ENCODE results near the gene STARD3.

STARD3 gene

DNA sequence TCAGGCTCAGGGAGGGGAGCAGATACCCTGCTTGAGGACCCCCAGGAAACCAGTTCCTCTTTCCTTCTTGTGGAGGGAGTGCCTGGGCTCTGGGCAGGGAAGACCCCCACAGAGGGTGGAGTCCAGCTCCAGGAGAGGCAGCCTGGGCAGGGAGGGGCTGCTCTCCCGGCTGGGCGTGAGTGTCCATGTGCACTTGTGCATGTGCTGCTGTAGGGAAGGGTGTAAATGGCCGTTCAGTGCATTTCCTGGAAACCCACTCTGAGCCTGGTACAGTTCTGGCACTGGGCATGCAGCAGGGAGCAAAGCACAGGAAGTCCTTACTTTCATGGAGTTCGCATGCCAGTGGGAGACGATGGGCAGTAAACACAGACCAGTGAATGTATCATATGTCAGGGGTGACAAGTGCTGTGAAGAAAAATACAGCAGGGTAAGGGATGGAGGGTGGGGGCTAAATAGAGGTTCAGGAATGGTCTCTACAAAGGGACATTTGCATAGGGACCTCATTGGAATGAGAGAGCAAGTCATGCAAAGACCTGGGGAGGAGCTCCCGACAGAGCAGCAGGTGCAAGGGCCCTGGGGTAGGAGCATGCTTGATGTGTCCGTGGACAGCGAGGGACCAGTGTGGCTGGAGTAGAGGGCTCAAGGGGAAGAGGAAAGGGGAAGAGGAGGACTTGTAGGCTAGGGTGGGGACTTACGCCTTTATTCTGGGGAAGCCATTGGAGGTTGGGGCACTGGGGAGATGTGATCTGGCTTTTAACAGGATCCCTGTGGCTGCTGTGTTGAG is 5.5 kb downstream of the STARD3 start:
- H3K4me3 ChIP-seq (ENCODE audit: low read depth, low read length, poor library complexity, severe bottlenecking): no peak overlapping the region
- no peaks in the 10 kb centered on the region for H3K9me3 ChIP-seq (ENCODE audit: low read length)
- H4K20me1 ChIP-seq (ENCODE audit: insufficient read depth, low read length): no peaks in the 10 kb centered on the region
- peaks cover 13% of the 10 kb centered on the region for H3K4me1 ChIP-seq (ENCODE audit: insufficient read depth, low read length, severe bottlenecking)
- no peaks in the 10 kb centered on the region for H3K27me3 ChIP-seq (ENCODE audit: insufficient read depth, low read length)
- no peak overlapping the region for H3K9ac ChIP-seq (ENCODE audit: low read length)
- H3K9me2 ChIP-seq (ENCODE audit: low read depth, low read length): no peaks in the 10 kb centered on the region
- H2AFZ ChIP-seq (ENCODE audit: low read length): no peak overlapping the region
- no peak overlapping the region for H3K27ac ChIP-seq (ENCODE audit: low read depth, low read length, poor library complexity, severe bottlenecking)
- H3K36me3 ChIP-seq (ENCODE audit: insufficient read depth, low read length): no peaks in the 10 kb centered on the region
- no peaks in the 10 kb centered on the region for H3F3A ChIP-seq (ENCODE audit: insufficient read depth, low read length)
- no peak overlapping the region for H3K4me2 ChIP-seq (ENCODE audit: low read length)
- TF ChIP-seq, protein P1, sequence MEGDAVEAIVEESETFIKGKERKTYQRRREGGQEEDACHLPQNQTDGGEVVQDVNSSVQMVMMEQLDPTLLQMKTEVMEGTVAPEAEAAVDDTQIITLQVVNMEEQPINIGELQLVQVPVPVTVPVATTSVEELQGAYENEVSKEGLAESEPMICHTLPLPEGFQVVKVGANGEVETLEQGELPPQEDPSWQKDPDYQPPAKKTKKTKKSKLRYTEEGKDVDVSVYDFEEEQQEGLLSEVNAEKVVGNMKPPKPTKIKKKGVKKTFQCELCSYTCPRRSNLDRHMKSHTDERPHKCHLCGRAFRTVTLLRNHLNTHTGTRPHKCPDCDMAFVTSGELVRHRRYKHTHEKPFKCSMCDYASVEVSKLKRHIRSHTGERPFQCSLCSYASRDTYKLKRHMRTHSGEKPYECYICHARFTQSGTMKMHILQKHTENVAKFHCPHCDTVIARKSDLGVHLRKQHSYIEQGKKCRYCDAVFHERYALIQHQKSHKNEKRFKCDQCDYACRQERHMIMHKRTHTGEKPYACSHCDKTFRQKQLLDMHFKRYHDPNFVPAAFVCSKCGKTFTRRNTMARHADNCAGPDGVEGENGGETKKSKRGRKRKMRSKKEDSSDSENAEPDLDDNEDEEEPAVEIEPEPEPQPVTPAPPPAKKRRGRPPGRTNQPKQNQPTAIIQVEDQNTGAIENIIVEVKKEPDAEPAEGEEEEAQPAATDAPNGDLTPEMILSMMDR (IDR thresholded peaks at IDR 0.05; ENCODE audit: low read length): no peak
- no peak for TF ChIP-seq EZH2 (IDR thresholded peaks at IDR 0.05; ENCODE audit: borderline replicate concordance, low read length)
- H3K79me2 ChIP-seq (ENCODE audit: insufficient read depth, low read length): no peaks in the 10 kb centered on the region; the same call in 1 of the 2 replicates

DNA sequence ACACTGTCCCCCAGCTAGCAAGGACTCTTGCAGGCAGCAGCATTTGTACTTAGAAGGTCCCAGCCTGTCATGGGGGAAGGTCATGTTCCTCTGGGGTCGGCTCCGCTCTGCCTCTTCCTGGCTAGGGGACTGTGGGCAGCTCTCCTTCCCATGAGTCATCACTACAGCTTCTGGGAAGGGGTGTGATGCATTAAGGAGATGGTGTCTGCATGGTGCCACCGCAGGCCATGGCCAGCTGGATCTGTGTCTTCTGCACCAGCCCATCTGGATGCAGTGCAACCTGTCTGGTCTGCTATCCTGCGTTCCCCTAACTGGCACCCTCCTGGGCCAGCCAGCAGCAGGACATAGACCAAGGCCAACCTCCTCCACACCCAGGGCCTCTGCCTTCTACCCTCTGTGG is 6.3 kb downstream of the STARD3 start:
- Histone ChIP-seq H3K9ac (ENCODE audit: low read length) (no peak overlapping the region), H3K9me2 (ENCODE audit: low read depth, low read length) (no peaks in the 10 kb centered on the region), H3F3A (ENCODE audit: insufficient read depth, low read length) (no peaks in the 10 kb centered on the region), H3K79me2 (ENCODE audit: insufficient read depth, low read length) (no peaks in the 10 kb centered on the region), H3K27me3 (ENCODE audit: insufficient read depth, low read length) (no peaks in the 10 kb centered on the region), H3K4me2 (ENCODE audit: low read length) (no peak overlapping the region), H2AFZ (ENCODE audit: low read length) (no peak overlapping the region), H3K9me3 (ENCODE audit: low read length) (no peaks in the 10 kb centered on the region), H3K36me3 (ENCODE audit: insufficient read depth, low read length) (no peaks in the 10 kb centered on the region), H3K4me1 (ENCODE audit: insufficient read depth, low read length, severe bottlenecking) (peaks cover 5% of the 10 kb centered on the region), H3K4me3 (ENCODE audit: low read depth, low read length, poor library complexity, severe bottlenecking) (no peak overlapping the region), H4K20me1 (ENCODE audit: insufficient read depth, low read length) (no peaks in the 10 kb centered on the region), H3K27ac (ENCODE audit: low read depth, low read length, poor library complexity, severe bottlenecking) (no peak overlapping the region)
- TF ChIP-seq, protein P1 (IDR thresholded peaks at IDR 0.05; ENCODE audit: low read length): no peak
- TF ChIP-seq EZH2 (IDR thresholded peaks at IDR 0.05; ENCODE audit: borderline replicate concordance, low read length): no peak

DNA sequence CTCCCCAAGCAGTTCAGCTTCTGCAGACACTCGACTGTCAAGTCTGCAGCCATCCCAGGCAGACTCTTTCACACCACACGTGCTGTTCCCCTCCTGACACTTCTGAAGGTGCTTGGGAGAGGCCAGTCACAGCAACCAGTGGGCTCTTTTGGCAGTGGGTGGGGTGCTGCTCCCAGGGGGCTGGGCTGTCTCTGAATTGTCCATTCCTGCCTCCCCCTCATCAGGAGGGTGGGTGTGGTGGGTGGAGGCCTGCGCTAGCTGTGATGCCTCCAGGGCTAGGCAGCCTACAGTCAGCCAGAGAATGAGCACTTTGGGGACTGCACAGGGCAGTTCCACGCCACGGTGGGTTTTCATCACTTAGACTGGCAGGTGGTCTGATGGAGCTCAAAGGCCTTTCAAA is 10.3 kb downstream of the STARD3 start:
- no peak overlapping the region for H2AFZ ChIP-seq (ENCODE audit: low read length)
- H3K4me3 ChIP-seq (ENCODE audit: low read depth, low read length, poor library complexity, severe bottlenecking): no peak overlapping the region
- H3K27me3 ChIP-seq (ENCODE audit: insufficient read depth, low read length): no peaks in the 10 kb centered on the region
- H3F3A ChIP-seq (ENCODE audit: insufficient read depth, low read length): no peaks in the 10 kb centered on the region
- H3K9me3 ChIP-seq (ENCODE audit: low read length): no peaks in the 10 kb centered on the region
- peaks cover 13% of the 10 kb centered on the region for H3K4me1 ChIP-seq (ENCODE audit: insufficient read depth, low read length, severe bottlenecking)
- TF ChIP-seq EZH2 (IDR thresholded peaks at IDR 0.05; ENCODE audit: borderline replicate concordance, low read length): no peak
- TF ChIP-seq, protein P1 (IDR thresholded peaks at IDR 0.05; ENCODE audit: low read length): no peak
- no peak overlapping the region for H3K9ac ChIP-seq (ENCODE audit: low read length)
- no peaks in the 10 kb centered on the region for H3K9me2 ChIP-seq (ENCODE audit: low read depth, low read length)
- no peaks in the 10 kb centered on the region for H3K79me2 ChIP-seq (ENCODE audit: insufficient read depth, low read length)
- no peak overlapping the region for H3K27ac ChIP-seq (ENCODE audit: low read depth, low read length, poor library complexity, severe bottlenecking)
- H3K36me3 ChIP-seq (ENCODE audit: insufficient read depth, low read length): no peaks in the 10 kb centered on the region
- no peaks in the 10 kb centered on the region for H4K20me1 ChIP-seq (ENCODE audit: insufficient read depth, low read length)
- H3K4me2 ChIP-seq (ENCODE audit: low read length): no peak overlapping the region
